ENCODE data around the gene RNF39. TPM values are rescaled to one million over a fixed set of nuclear protein-coding genes. Genes with fewer than 3 reads are reported as not detected.

The RNF39 gene
- total and polyA plus RNA-seq, 2 of the 13 experiments (the other 11 are each of a cell fraction or from before 2014, with no cell fraction given) = 0.13 to 1.8 TPM

DNA sequence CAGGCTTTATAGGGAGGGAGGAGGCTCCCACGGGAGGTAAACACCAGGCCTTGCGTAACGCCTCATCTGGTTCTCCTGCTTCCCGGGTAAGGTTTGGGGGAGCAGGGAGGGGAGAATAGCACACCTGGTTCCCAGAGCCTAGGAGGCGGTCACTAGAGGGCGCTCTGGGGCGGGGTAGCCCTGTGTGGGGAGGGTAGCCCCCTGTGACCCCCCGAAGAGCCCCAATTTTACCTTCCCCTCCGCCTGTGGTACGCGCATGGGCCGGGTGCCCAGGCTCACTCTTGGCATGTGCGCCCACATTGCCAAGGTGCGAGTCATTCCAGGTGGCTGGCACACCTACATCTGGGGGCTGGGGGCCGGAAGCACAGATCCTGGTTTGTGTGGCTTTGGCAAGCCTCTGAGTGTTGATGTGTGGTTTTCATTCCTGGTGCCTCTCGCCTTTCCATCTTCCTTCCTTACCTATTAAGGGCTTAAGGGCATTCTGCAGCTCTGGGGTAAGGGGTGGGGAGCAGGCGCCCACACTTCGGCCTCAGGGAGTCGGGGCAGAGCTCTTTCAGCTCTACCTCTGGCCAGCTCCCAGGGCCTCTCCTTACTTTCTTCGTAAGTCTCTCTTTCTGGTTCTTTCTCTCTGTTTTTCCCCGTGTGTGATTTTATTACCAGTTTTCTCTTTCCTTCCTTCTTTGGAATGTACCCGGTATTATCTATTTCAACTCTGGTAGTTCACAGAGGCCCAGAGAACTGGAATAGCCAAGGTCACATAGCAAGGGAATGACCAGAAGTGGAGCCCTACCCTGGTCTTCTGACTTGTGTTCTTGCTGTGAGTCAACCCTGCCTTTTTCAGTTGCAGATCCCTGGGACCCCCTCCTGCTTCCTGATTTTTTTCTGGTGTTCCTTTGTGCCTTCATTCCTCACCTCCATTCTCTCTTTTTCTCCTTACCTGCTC, 492 bp upstream of the RNF39 start (continued):
- TF ChIP-seq ELF3 (CRISPR knock-in tag; IDR thresholded peaks at IDR 0.05) (peak; percentile 58; the same call in 1 of the 2 replicates), PHF20 (CRISPR knock-in tag; IDR thresholded peaks at IDR 0.05) (no peak; the same call in 1 of the 2 replicates), AHDC1 (CRISPR knock-in tag; IDR thresholded peaks at IDR 0.05; ENCODE audit: borderline replicate concordance) (no peak), ZFP1 (CRISPR knock-in tag; IDR thresholded peaks at IDR 0.05) (no peak), GPBP1L1 (CRISPR knock-in tag; IDR thresholded peaks at IDR 0.05) (no peak), SALL2 (CRISPR knock-in tag; IDR thresholded peaks at IDR 0.05) (no peak), PCBP1 (IDR thresholded peaks at IDR 0.05; ENCODE audit: borderline replicate concordance, low read depth, low read length) (0 out of 2 replicates have a peak, but pooled peaks have one; percentile 50), STAG1 (CRISPR knock-in tag; IDR thresholded peaks at IDR 0.05) (peak; percentile 49), JARID2 (CRISPR knock-in tag; IDR thresholded peaks at IDR 0.05; ENCODE audit: insufficient replicate concordance) (no peak), CREB3 (CRISPR knock-in tag; IDR thresholded peaks at IDR 0.05) (no peak), ZNF790 (CRISPR knock-in tag; IDR thresholded peaks at IDR 0.05; ENCODE audit: borderline replicate concordance) (no peak), GABPA (IDR thresholded peaks at IDR 0.05; ENCODE audit: low read depth, low read length) (no peak), GABPA (CRISPR knock-in tag; IDR thresholded peaks at IDR 0.05; ENCODE audit: low read depth) (no peak), CEBPG (CRISPR knock-in tag; IDR thresholded peaks at IDR 0.05) (peak; percentile 93), ZMYM2 (CRISPR knock-in tag; IDR thresholded peaks at IDR 0.05) (peak; percentile 46; the same call in 1 of the 2 replicates), SAFB2 (CRISPR knock-in tag; IDR thresholded peaks at IDR 0.05; ENCODE audit: borderline replicate concordance, low read depth) (no peak; the same call in 1 of the 2 replicates), ZNF556 (CRISPR knock-in tag; IDR thresholded peaks at IDR 0.05; ENCODE audit: borderline replicate concordance) (no peak)
- TF ChIP-seq, protein P1, sequence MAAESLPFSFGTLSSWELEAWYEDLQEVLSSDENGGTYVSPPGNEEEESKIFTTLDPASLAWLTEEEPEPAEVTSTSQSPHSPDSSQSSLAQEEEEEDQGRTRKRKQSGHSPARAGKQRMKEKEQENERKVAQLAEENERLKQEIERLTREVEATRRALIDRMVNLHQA (CRISPR knock-in tag; IDR thresholded peaks at IDR 0.05) = no peak
- TF ChIP-seq, protein P2, sequence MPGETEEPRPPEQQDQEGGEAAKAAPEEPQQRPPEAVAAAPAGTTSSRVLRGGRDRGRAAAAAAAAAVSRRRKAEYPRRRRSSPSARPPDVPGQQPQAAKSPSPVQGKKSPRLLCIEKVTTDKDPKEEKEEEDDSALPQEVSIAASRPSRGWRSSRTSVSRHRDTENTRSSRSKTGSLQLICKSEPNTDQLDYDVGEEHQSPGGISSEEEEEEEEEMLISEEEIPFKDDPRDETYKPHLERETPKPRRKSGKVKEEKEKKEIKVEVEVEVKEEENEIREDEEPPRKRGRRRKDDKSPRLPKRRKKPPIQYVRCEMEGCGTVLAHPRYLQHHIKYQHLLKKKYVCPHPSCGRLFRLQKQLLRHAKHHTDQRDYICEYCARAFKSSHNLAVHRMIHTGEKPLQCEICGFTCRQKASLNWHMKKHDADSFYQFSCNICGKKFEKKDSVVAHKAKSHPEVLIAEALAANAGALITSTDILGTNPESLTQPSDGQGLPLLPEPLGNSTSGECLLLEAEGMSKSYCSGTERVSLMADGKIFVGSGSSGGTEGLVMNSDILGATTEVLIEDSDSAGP (CRISPR knock-in tag; IDR thresholded peaks at IDR 0.05; ENCODE audit: borderline replicate concordance) = peak; percentile 81

Measured in HepG2 (cell line).